Left forelimb (tissue), 1 donor: ENCODE results near the gene ARHGAP35.

ENCODE experiments used
- DNase-seq: peaks from one replicate; pipeline ENCODE4 v3.0.0-alpha.2; 2018; ENCODE audit warnings: low spot score

Gene ARHGAP35

GRCh38 chr19:46904114-46905060 lies 43.6 kb downstream of the ARHGAP35 start:
- DNase-seq: no peak

- no peak for DNase-seq
Observed at GRCh38 chr19:46906221-46906620, 45.4 kb downstream of the ARHGAP35 start.

GRCh38 chr19:46907880-46908279 lies 47.1 kb downstream of the ARHGAP35 start:
- DNase-seq: no peak

- no peak for DNase-seq
Observed at GRCh38 chr19:46909356-46909755, 48.6 kb downstream of the ARHGAP35 start.
